Neuron (in vitro differentiated cells): Measurements from ENCODE around the gene DNASE1L2.
"Not testable (repeated sequence)": the region's sequence is repeated elsewhere in the genome, so short reads cannot be mapped to it uniquely, and the experiment has no call there.

Experiments
- H2AFZ ChIP-seq: one replicate; pipeline ENCODE4 v1.6.1; 2013; ENCODE audit warnings: low read depth, mild to moderate bottlenecking, inconsistent platforms, low read length, moderate library complexity
- H3K27me3 ChIP-seq: one replicate; pipeline ENCODE4 v1.6.1; 2013; ENCODE audit warnings: low read length; ENCODE audit not compliant: insufficient read depth
- H3K36me3 ChIP-seq: one replicate; pipeline ENCODE4 v1.6.1; 2013; ENCODE audit warnings: low read length; ENCODE audit not compliant: insufficient read depth
- H3K4me1 ChIP-seq: one replicate; pipeline ENCODE4 v1.6.1; 2013; ENCODE audit warnings: low read length; ENCODE audit not compliant: insufficient read depth
- H3K4me3 ChIP-seq: 2 replicates; pipeline ENCODE4 v1.5.1; 2013; ENCODE audit warnings: mild to moderate bottlenecking, low read length, moderate library complexity
- H3K9me3 ChIP-seq: one replicate; pipeline ENCODE4 v1.6.1; 2013; ENCODE audit warnings: low read length

Gene DNASE1L2

DNA sequence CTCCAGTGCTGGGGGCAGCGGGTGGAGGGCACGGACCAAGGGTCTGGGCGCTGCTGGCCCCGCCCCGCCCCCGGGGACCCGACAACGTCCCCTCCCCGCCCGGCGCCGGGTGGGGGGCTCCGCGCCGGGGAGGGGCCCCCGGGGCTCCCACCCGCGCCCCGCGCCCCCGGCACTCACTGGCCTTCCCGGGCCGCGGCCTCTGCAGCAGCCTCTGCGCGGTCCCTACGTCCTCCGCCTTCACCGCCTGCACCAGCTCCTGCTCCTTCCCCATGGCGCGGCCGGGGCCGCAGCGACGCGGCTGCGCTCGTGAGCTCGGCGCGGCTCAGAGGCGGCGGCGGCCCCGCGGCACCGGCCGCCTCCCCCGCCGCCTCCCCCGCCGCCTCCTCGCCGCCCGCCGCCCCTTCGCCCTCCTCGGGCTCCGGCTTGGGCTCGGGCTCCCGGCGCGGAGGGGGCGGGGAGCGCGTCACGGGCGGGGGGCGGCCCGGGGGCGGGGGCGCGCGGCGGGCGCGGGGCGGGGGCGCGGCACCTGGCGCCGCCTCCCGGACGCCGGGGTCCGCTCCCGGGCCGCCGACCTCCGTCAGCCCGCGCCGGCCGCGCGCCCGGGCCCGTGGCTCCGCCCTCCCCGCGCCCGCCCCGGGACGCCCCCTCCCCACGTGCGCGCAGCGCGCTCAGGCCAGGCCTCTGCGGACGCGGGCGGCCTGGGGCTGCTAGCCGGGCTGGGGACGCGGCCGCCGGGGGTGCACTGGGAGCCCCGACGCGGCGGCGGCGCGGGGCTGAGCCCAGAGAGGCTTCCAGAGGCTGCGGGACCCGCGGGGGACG, 39.9 kb upstream of the DNASE1L2 start, which contains the start of gene CASKIN1:
CASKIN1 (minus strand) TSS at position 444 of the 819 bp plus-strand sequence; CDS start at position 271, 173 bp downstream.
- peak within 1 kb of the TSS; percentile 31 for H2AFZ ChIP-seq
- H3K4me3 ChIP-seq = peak within 1 kb of the TSS; percentile 57
- H3K27me3 ChIP-seq = no peaks in the 10 kb centered on the region
- H3K4me1 ChIP-seq = peaks cover 19% of the 10 kb centered on the region
- no peaks in the 10 kb centered on the region for H3K9me3 ChIP-seq
- no peaks in the 10 kb centered on the region for H3K36me3 ChIP-seq

DNA sequence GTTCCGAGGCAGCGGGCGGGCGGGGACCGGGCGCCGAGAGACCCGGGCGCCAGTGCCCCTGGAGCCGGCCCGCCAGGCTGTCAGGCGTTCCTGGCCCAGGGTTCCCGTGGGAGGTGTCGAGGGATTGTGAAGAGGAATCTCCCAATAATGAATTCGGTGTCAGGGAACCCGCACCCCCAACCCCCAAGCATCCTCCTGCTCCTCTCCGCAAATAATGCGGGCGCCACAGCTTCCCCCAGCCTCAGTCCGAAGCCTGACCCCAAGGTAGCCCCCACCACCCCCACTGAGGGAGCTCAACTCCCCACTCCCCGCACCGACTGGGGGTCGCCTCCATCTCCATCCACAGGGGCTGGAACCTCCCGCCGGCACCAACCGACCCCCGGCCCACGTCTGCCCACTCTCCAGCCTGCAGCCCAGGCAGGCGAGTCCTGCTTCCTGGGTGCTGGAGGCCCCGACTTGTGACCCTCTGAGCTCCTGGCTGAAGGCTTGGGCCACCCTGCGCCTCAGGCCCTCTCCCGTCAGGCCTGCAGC, 39.2 kb upstream of the DNASE1L2 start:
- Histone ChIP-seq H3K4me3 (peak overlapping the region; percentile 28), H3K27me3 (no peaks in the 10 kb centered on the region)

DNA sequence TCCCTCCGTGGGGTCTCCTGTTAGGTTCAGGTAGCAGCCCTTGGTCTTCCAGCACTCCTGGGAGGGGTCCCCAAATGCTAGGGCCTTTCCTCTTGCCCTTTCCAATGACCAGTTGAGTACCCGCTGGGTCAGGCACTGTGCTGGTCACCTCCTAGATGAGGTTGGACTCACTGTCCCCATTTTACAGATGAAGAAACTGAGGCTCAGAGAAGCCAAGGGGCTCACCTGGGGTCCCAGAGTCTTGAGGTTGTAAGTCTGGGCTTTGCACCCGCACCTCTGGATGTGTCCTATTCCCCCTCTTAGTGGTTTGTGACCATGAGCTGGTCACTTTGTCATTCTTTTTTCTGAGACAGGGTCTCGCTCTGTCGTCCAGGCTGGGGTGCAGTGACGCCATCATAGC, 38.5 kb upstream of the DNASE1L2 start:
- H3K4me1 ChIP-seq = peaks cover 19% of the 10 kb centered on the region
- H3K9me3 ChIP-seq = no peaks in the 10 kb centered on the region
- no peaks in the 10 kb centered on the region for H3K27me3 ChIP-seq
- no peak overlapping the region for H3K4me3 ChIP-seq
- H3K36me3 ChIP-seq = no peaks in the 10 kb centered on the region
- H2AFZ ChIP-seq = no peak overlapping the region

More for the DNA sequence above, 39.2 kb upstream of the DNASE1L2 start:
- H2AFZ ChIP-seq = peak overlapping the region; percentile 19
- peaks cover 19% of the 10 kb centered on the region for H3K4me1 ChIP-seq
- no peaks in the 10 kb centered on the region for H3K36me3 ChIP-seq
- no peaks in the 10 kb centered on the region for H3K9me3 ChIP-seq

DNA sequence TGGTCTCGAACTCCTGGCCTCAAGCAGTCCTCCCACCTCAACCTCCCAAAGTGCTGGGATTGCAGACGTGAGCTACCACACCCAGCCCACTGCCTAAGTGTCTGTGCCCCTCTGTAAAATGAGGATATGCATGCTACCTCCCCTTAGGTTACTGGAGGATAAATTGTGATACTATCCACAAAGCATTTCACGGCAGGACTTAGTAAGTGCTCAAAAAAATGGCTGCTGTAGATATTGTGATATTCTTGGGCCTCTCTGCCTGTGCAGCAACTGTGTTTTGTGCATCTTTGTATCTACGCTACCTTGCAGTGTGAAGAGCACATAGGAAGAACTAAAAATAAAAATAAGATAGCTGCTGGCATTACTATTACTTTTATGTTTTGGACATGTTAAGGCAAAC, 38.0 kb upstream of the DNASE1L2 start:
- Histone ChIP-seq H3K4me1 (peaks cover 19% of the 10 kb centered on the region), H2AFZ (no peak overlapping the region), H3K36me3 (no peaks in the 10 kb centered on the region), H3K27me3 (no peaks in the 10 kb centered on the region), H3K9me3 (no peaks in the 10 kb centered on the region), H3K4me3 (no peak overlapping the region)

DNA sequence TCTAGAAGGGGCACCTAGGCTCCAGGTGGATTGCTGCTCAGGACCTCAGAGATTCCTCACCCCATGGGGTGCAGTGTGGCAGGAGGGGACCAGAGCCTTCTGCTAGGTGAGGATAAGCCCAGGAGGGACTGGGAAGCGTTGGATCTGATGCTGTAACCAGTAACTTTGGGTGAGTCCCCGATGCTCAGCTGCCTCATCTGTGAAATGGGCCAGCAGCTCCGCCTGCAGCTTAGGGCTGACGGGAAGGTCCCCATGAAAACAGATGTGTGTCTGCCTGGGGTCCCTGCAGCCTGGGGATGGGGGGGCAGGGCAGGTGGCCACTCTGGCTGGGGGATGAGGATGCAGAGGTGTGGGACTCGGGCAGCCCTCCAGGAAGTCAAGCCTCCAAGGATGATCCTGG, 37.1 kb upstream of the DNASE1L2 start:
- peaks cover 16% of the 10 kb centered on the region for H3K4me1 ChIP-seq
- H3K4me3 ChIP-seq = no peak overlapping the region
- no peaks in the 10 kb centered on the region for H3K36me3 ChIP-seq
- H3K9me3 ChIP-seq = no peaks in the 10 kb centered on the region
- no peaks in the 10 kb centered on the region for H3K27me3 ChIP-seq
- no peak overlapping the region for H2AFZ ChIP-seq

DNA sequence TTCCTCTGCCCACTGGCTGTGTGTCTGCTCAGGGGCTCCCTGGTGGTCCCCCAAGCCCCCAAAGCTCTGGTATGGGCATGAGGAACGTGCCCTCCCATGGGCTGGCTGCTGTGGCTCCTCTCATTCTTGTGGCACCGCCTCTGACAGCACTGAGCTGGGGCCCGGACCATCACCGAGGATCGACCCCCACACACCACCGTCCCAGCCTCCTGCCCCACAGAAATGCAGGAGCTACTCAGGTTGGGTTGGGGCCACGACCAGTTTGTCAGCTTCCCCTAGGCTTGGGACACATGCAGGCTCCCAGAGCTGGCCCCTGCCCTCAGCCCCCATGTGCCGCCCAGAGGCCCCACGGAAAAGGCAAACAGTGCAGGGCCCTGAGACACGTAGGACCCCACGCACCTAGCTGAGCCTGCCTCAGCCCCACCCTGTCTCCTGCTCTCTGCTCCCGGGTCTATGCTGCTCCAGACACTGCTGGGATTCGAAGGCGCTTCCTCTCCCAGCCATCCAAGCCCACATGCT, 36.6 kb upstream of the DNASE1L2 start:
- H3K9me3 ChIP-seq = no peaks in the 10 kb centered on the region
- H3K4me3 ChIP-seq = no peak overlapping the region
- H3K36me3 ChIP-seq = no peaks in the 10 kb centered on the region
- H3K4me1 ChIP-seq = peaks cover 13% of the 10 kb centered on the region
- H3K27me3 ChIP-seq = no peaks in the 10 kb centered on the region
- no peak overlapping the region for H2AFZ ChIP-seq

DNA sequence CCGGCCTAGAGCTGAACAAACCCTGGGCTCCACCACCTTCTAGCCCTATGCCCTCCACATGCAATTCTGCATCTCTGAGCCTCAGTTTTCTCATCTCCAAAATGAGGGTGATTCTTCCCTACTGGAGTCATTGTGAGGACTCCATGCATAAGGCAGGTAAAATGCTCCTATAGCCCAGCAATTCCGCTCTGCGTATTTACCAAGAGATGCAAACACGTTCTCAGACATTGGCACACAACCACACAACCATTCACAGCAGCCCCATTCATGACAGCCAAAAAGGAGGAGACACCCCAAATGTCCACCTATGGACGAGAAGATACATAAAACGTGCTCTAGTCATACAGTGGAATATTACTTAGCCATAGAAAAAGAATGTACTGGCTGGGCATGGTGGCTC, 35.9 kb upstream of the DNASE1L2 start:
- Histone ChIP-seq H3K9me3 (no peaks in the 10 kb centered on the region), H3K27me3 (no peaks in the 10 kb centered on the region), H3K4me3 (no peak overlapping the region), H3K4me1 (peaks cover 9% of the 10 kb centered on the region), H2AFZ (no peak overlapping the region), H3K36me3 (no peaks in the 10 kb centered on the region)

DNA sequence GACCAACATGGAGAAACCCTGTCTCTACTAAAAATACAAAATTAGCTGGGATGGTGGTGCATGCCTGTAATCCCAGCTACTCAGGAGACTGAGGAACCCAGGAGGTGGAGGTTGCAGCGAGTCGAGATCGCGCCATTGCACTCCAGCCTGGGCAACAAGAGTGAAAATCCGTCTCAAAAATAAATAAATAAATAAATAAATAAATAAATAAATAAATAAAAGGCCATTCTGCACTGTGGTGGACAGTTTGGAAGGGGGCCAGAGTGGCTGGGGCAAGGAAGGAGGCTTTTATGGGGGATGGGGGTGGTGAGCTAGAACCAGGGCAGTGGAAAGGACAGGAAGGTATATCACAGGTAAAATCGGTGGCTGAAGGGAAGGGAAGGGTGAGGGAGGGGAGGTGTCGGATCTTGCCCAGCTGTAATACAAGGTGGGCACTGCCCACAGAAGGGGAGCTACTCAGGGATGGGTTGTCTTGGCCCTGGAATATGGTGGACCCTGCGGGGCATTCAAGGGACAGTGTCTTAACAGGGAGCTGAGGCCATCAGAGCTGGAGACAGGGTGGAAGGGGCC, 33.0 kb upstream of the DNASE1L2 start:
- not testable (repeated sequence) for H2AFZ ChIP-seq, H3K9me3 ChIP-seq, H3K27me3 ChIP-seq, H3K4me3 ChIP-seq
- Histone ChIP-seq H3K4me1 (peaks cover 11% of the 10 kb centered on the region), H3K36me3 (peaks cover 15% of the 10 kb centered on the region)

DNA sequence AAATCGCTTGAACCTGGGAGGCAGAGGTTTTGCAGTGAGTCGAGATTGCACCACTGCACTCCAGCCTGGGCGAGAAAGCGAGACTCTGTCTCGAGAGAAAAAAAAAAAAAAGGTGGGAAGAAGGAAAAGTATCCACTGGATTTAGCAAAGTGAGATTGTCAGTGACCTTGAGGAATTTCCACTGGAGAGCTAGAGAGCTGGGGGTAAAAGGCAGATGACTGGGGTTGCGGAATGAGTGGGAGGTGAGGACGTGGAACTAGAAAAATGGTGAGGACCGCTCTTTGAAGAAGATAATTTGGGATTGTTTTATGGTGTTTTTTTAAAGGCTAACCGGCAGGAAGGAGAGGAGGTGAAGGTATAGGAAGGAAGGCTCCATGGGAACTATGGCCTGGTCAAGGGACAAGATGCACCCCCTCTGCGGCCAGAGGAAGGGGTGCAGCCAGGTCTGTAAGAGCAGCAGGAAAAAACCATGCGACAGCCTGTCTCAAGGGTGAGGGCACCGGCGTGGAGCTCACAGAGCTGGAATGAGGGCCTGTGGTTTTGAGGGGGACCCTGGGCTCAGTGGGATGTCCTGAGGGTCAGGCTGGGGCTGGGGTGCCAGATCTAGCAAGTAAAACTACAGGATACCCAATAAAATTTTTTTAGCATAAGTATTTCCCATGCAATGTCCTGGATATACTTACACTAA, 31.7 kb upstream of the DNASE1L2 start:
- H3K36me3 ChIP-seq = peaks cover 26% of the 10 kb centered on the region
- H3K4me1 ChIP-seq = peaks cover 11% of the 10 kb centered on the region
- H3K9me3 ChIP-seq = no peaks in the 10 kb centered on the region
- peak overlapping the region; percentile 85 for H3K4me3 ChIP-seq
- H2AFZ ChIP-seq = peak overlapping the region; percentile 11
- no peaks in the 10 kb centered on the region for H3K27me3 ChIP-seq

DNA sequence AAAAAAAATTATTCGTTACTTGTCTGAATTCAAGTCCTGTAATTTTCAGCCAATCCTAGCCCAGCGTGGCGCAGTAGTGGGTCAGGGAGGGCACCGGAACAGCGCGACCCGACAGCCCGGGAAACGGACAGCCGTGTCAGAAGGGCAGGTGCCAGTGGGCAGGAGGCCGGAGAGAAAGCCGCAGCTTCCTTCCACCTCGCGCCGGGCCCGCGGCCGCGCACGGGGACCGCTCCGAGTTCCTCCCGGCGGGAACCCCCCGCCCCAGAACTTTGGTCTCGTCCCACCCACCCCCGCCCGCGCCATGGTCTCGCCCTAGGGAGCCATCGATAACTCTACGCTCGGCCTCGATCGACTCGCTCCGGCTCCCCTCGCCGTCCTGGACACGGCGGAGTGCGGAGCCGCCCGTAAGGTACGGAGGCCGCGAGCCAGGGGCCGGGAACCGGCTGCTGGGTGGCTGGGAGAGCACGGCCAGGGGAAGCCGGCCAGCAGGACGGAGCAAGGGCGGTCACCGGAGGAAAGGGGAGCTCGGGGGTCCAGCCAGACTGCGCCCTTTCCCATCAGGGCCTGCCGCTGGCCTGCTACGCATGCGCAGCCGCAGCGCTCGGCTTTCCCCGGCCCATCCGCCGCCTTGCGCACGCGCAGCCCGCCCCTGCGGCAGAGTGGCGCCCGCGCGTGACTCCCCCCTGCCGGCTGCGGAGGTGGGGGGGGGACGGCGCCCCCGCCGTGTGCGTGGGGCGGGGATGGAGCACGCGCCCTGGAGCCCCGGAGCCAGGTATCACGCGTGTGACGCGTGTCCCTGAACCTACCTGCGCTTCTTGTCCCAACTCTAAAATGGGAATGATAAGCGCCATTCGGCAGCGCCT, 30.9 kb upstream of the DNASE1L2 start, which contains the start of gene MLST8:
MLST8 (plus strand) TSS at position 351 of the 863 bp plus-strand sequence. CDS start 632 bp downstream, outside the sequence.
- Histone ChIP-seq H3K27me3 (no peaks in the 10 kb centered on the region), H2AFZ (peak within 1 kb of the TSS; percentile 11), H3K36me3 (peaks cover 26% of the 10 kb centered on the region), H3K4me1 (peaks cover 11% of the 10 kb centered on the region), H3K4me3 (peak within 1 kb of the TSS; percentile 85), H3K9me3 (no peaks in the 10 kb centered on the region)

DNA sequence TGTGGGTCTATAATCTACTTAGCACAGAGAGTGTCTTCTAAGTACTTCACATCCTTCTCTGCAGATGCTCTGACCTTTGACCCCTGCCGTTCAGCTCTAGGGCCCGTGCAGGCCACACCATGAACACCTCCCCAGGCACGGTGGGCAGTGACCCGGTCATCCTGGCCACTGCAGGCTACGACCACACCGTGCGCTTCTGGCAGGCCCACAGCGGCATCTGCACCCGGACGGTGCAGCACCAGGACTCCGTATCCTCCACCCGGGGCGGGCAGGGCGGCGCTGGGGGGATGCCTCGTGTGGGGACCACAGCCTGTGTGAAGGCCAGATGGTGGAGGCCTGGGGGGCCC, 30.3 kb upstream of the DNASE1L2 start:
- Histone ChIP-seq H3K4me3 (peak overlapping the region; percentile 85), H3K9me3 (no peaks in the 10 kb centered on the region), H3K4me1 (peaks cover 11% of the 10 kb centered on the region), H3K27me3 (no peaks in the 10 kb centered on the region), H3K36me3 (peaks cover 33% of the 10 kb centered on the region), H2AFZ (peak overlapping the region; percentile 11)

DNA sequence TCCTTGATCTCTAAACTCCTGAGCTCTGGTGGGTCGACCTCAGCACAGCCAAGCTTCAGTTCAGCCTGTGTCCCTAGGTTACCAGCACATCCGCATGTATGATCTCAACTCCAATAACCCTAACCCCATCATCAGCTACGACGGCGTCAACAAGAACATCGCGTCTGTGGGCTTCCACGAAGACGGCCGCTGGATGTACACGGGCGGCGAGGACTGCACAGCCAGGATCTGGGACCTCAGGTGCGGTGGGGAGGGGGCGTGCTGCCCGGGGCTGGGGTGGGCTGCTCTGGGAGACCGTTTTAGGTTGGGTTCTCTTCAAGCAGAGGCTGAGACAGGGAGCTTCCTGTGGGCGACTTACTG, 29.8 kb upstream of the DNASE1L2 start:
- H3K9me3 ChIP-seq = no peaks in the 10 kb centered on the region
- peaks cover 11% of the 10 kb centered on the region for H3K4me1 ChIP-seq
- H2AFZ ChIP-seq = no peak overlapping the region
- no peaks in the 10 kb centered on the region for H3K27me3 ChIP-seq
- H3K36me3 ChIP-seq = peaks cover 33% of the 10 kb centered on the region
- peak overlapping the region; percentile 85 for H3K4me3 ChIP-seq
